LNCAP (cell line): ENCODE data around the gene SMYD3.

Experiments used
- CTCF ChIP-seq: fragments of 450-650 bp; IDR thresholded peaks from 2 replicates; pipeline ENCODE4 v1.5.1; 2017; ENCODE audit warnings: mild to moderate bottlenecking

SMYD3 gene

GRCh38 chr1:245718123-245718522, 789.0 kb downstream of the SMYD3 start:
- no peak for TF ChIP-seq CTCF

DNA sequence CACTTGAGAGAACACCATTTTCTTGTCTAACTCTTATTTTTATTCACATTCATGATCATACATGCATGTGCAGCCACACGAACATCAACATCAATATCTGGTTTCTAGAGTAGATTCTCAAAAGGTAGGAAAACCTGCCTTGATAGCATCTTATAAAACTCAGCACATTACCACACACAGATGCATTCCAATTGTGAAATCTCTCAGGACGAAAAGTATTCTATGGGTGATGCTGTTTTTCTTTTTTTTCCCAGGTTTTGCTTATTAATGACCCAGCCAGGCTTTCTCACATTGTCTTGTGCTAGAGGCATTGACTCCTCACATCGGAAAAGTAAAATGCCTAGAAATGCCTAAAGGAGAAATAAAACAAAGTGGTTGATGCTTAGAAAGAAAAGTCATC, 789.5 kb downstream of the SMYD3 start:
- TF ChIP-seq CTCF, result no peak

- TF ChIP-seq CTCF, result no peak
Observed at GRCh38 chr1:245716561-245716960, 790.5 kb downstream of the SMYD3 start.

GRCh38 chr1:245715970-245716369, 791.1 kb downstream of the SMYD3 start:
- no peak for TF ChIP-seq CTCF

DNA sequence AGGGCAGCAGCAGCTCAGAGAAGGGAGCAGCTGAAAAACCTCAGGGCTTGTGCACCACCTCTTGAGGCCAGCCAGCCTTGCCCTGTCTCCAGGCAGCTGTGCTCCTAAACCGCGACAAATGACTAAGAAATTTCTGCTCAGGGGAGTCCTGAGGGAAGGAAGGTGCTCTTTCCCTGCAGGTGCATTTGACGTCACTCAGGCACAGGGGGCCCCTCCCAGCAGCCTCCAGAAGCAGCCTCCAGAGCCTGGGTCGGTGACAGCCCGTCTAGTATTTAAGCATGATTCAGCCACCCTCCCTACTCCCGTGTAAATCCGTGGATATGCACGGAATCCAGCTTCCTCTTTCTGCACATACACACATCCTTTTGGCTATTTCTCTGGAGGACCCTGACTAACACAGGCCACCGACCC, 791.8 kb downstream of the SMYD3 start:
- TF ChIP-seq CTCF, result no peak

- no peak for TF ChIP-seq CTCF
Observed at GRCh38 chr1:245710961-245711903, 795.8 kb downstream of the SMYD3 start.

DNA sequence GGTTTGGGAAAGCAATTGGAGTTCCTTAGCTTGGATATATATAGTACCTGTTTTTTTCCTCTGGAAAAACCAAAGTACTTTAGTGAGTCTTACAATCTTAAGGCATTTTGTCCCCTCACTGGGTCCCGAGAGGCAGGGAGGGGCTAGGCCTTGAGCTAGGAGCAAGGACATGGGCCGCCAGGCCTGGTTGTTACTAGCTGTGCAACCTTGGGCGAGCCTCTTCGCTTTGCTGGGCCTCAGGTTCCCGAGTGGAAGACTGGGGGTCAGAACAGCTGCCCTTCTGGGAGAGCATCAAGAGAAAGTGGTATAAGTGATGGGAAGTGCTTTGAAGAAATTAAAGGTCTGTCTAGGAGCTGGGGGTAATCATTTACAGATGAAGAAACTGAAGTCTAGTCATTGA, 799.1 kb downstream of the SMYD3 start:
- no peak for TF ChIP-seq CTCF
